ENCODE measurements around the gene PAPSS1.

GRCh38 chr4:107691378-107691777 is 28.7 kb downstream of the PAPSS1 start:
- TF ChIP-seq YY1 (IDR thresholded peaks at IDR 0.05; ENCODE audit: insufficient read depth, insufficient read length): no peak
- no peak for TF ChIP-seq ZNF274 (IDR thresholded peaks at IDR 0.05; ENCODE audit: low read depth, low read length)
